ENCODE results near the gene NPFFR1. TPM values are rescaled to one million over a fixed set of nuclear protein-coding genes. Genes with fewer than 3 reads are reported as not detected.

Gene NPFFR1

Small RNA genes within 50 kb of the gene (small RNA-seq; reads per million reads assigned to genes)
- not detected for gene RPS25P9 (ENCODE audit: low read depth)
